Duodenal mucosa (tissue), 2 donors: ENCODE results near the gene STRADB.

Experiments
- H3K27ac ChIP-seq: one replicate; pipeline ENCODE4 v1.7.0; 2013; ENCODE audit warnings: low read depth, low read length
- H3K27me3 ChIP-seq, 2 donors: one replicate each; pipeline ENCODE4 v1.7.0; 2013; ENCODE audit warnings: low read length in 2 of 2, control low read depth in 1 of 2; ENCODE audit not compliant: insufficient read depth in 2 of 2, control insufficient read depth in 1 of 2
- H3K36me3 ChIP-seq, 2 donors: one replicate each; pipeline ENCODE4 v1.7.0; 2013; ENCODE audit warnings: low read length in 2 of 2, control low read depth in 1 of 2; ENCODE audit not compliant: insufficient read depth in 2 of 2, control insufficient read depth in 1 of 2
- H3K4me1 ChIP-seq, 2 donors: one replicate each; pipeline ENCODE4 v1.7.0; 2013; ENCODE audit warnings: low read length in 2 of 2, control low read depth in 1 of 2; ENCODE audit not compliant: insufficient read depth in 2 of 2, control insufficient read depth in 1 of 2
- H3K4me3 ChIP-seq, 2 donors: one replicate each; pipeline ENCODE4 v1.7.0; 2013; ENCODE audit warnings: low read length in 2 of 2, low read depth in 1 of 2
- H3K9ac ChIP-seq, 2 donors: one replicate each; pipeline ENCODE4 v1.7.0; 2013; ENCODE audit warnings: low read length in 2 of 2, low read depth in 1 of 2
- H3K9me3 ChIP-seq, 2 donors: one replicate each; pipeline ENCODE4 v1.7.0; 2013; ENCODE audit warnings: low read length in 2 of 2, control low read depth in 1 of 2; ENCODE audit not compliant: control insufficient read depth in 1 of 2

Gene STRADB

DNA sequence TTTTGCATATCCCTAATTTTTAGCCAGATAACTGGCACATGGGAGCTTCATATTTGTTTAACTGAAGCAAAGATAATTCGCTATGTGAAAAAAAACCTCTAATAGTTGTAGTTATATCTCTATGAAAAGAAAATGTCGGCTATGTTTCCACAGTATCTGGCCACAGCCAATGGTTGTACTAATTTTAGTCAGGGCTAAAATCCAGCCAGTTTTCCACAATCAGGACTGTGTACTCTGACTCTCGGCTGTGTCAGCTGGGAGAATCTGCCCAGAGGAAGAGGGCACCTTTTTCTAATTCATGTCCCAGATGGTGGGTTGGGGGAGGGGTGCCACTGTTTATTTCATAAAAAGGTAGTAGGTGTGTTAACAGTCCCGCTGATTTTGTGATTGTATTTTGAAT is 38.8 kb downstream of the STRADB start:
- Histone ChIP-seq H3K9ac (no peak overlapping the region), H3K4me3 (no peak overlapping the region), H3K27me3 (no peaks in the 10 kb centered on the region), H3K9me3 (no peaks in the 10 kb centered on the region), H3K4me1 (no peaks in the 10 kb centered on the region), H3K36me3 (no peaks in the 10 kb centered on the region), H3K27ac (no peak overlapping the region)

DNA sequence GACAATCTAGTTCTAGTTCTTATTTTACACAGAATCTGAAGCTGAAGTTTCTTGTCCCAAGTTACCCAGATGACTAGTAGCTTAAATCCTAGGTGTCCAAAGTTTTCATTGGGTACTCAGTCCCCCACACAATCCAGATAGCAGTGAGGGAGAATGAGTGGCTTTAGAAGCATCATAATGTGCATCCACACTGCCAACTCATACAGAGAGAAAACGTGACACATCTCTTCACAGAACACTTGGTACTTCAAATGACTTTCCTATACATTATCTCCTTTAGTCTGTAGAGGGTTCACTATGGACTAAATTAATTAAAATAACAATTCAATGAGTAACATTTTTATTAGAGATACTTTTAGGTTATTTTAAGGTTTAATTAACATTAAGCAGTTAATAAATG is 45.2 kb downstream of the STRADB start:
- Histone ChIP-seq H3K4me3 (no peak overlapping the region), H3K36me3 (no peaks in the 10 kb centered on the region), H3K4me1 (no peaks in the 10 kb centered on the region), H3K27me3 (no peaks in the 10 kb centered on the region), H3K27ac (no peak overlapping the region), H3K9me3 (no peaks in the 10 kb centered on the region), H3K9ac (no peak overlapping the region)

DNA sequence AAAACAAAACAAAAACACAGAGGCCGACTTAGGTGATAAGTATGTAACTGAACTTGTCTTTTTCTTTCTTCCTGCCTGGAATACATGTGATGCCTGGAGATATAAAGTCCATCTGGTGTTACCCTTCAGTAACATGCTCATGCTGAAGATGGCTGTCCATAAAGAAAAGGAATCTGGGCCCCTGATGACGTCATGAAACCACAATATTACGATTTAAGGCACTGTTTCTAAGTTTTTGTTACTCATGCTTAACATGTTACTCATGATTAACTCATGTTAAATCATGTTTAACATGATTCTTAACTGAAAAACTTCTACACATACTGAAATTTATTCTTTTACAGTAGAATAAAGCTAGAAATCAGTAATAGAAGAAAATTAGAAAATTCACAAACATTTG is 49.0 kb downstream of the STRADB start:
- Histone ChIP-seq H3K27me3 (no peaks in the 10 kb centered on the region), H3K36me3 (no peaks in the 10 kb centered on the region), H3K9me3 (peaks cover 5 to 10% of the 10 kb centered on the region in 2 donors), H3K4me1 (no peaks in the 10 kb centered on the region), H3K27ac (no peak overlapping the region), H3K4me3 (no peak overlapping the region), H3K9ac (no peak overlapping the region)

DNA sequence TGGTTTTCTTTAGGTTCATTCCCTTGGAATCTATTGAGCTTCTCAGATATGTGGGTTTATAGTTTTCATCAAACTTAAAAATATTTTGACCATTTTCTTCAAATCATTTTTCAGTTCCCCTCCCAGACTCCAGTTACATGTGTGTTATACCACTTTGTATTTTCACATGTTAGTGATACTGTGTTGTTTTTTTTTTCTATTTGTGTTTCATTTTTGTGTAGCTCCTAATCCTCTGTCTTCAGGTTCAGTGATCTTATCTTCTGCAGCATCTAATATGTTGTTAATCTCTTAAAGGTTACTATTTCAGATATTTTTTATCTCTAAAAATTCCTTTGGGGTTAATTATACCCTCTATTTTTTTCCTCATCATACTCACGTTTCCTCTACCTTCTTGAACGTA is 51.2 kb downstream of the STRADB start:
- Histone ChIP-seq H3K4me3 (no peak overlapping the region), H3K36me3 (no peaks in the 10 kb centered on the region), H3K27me3 (no peaks in the 10 kb centered on the region), H3K4me1 (no peaks in the 10 kb centered on the region), H3K27ac (no peak overlapping the region), H3K9me3 (peaks cover 5 to 10% of the 10 kb centered on the region in 2 donors), H3K9ac (no peak overlapping the region)

GRCh38 chr2:201507725-201508124 is 56.2 kb downstream of the STRADB start:
- no peak overlapping the region for H3K27ac ChIP-seq
- H3K9ac ChIP-seq, result no peak overlapping the region
- peaks cover 2 to 10% of the 10 kb centered on the region in 2 donors for H3K9me3 ChIP-seq
- H3K27me3 ChIP-seq, result no peaks in the 10 kb centered on the region
- no peaks in the 10 kb centered on the region for H3K36me3 ChIP-seq
- H3K4me3 ChIP-seq, result no peak overlapping the region
- H3K4me1 ChIP-seq, result no peaks in the 10 kb centered on the region

DNA sequence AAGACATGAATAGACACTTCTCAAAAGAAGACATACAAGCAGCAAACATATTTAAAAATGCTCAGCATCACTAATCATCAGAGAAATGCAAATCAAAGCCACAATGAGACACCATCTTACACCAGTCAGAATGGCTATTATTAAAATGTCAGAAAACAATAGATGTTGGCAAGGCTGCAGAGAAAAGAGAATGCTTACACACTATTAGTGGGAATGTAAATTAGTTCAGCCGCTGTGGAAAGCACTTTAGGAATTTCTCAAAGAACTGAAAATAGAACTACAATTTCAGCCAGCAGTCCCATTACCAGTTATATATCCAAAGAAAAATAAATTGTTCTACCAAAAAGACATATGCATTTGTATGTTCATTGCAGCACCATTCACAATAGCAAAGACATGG is 61.7 kb downstream of the STRADB start:
- Histone ChIP-seq H3K9me3 (no peaks in the 10 kb centered on the region), H3K4me1 (no peaks in the 10 kb centered on the region), H3K9ac (no peak overlapping the region), H3K36me3 (no peaks in the 10 kb centered on the region), H3K27me3 (no peaks in the 10 kb centered on the region), H3K27ac (no peak overlapping the region), H3K4me3 (no peak overlapping the region)

DNA sequence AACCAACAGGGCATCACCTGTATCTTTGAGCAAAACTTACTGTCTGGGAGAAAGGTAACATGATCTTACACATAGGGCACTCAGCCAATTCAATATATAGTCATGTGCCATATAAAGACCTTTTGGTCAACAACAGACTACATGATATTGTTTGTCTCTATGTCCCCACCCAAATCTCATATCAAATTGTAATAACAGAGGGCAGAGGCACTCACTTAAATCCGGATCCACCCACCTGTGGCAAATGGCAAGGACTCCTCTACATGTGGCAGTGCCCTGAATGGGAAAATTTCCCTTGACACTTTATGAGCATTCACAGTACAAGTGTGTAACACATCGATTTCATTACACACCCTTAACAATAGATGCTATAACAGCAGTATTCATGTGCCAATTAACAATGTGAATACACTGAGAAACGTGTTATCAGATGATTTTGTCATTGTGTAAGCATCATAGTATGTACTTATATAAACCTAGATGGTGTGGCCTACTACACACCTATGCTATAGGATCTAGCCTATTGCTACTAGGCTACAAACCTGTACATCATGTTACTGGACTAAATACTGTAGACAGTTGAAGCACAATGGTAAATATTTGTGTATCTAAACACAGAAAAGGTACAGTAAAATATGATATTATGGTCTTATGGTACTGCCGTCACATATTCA is 64.2 kb downstream of the STRADB start:
- no peaks in the 10 kb centered on the region for H3K9me3 ChIP-seq
- no peak overlapping the region for H3K27ac ChIP-seq
- no peaks in the 10 kb centered on the region for H3K27me3 ChIP-seq
- no peak overlapping the region for H3K4me3 ChIP-seq
- no peaks in the 10 kb centered on the region for H3K4me1 ChIP-seq
- no peak overlapping the region for H3K9ac ChIP-seq
- no peaks in the 10 kb centered on the region for H3K36me3 ChIP-seq

DNA sequence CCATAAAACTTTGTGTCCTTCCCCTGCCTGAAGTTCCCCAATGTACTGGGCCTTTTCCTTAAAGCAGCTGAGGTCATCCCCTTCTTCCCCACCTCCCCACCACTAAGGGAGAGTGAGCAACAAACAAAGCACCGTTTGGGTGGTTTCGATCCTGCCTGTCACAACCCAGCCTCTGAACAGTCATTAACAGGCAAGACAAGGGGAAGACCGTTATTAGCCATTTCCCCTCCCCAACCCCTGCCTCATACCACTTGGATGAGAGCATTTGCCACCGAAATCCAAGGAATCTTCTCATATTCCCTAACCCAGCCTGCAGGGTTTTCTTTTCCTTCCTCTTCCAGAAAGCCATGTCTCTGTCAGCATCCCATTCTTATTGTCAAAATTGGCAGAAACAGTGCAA is 65.6 kb downstream of the STRADB start:
- no peak overlapping the region for H3K9ac ChIP-seq
- H3K4me3 ChIP-seq, result no peak overlapping the region
- no peaks in the 10 kb centered on the region for H3K4me1 ChIP-seq

DNA sequence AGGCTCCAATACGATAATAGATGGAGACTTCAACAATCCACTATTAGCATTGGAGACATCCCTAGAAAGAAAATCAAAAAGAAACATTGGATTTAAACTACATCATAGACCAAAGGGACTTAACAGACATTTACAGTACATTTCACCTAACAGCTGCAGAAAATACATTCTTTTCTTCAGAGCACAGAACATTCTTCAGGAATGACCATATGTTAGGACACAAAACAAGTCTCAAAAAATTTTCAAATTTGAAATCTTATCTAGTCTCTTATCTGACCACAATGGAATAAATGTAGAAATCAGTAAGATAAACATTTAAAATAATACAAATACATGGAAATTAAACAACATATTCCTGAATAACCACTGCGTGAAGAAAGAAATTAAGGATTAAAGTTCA is 68.7 kb downstream of the STRADB start:
- H3K4me3 ChIP-seq, result no peak overlapping the region
- no peaks in the 10 kb centered on the region for H3K36me3 ChIP-seq
- H3K9me3 ChIP-seq, result peaks cover 0 to 8% of the 10 kb centered on the region in 2 donors

More for the DNA sequence above, 65.6 kb downstream of the STRADB start:
- Histone ChIP-seq H3K27ac (no peak overlapping the region), H3K27me3 (no peaks in the 10 kb centered on the region), H3K9me3 (no peaks in the 10 kb centered on the region), H3K36me3 (no peaks in the 10 kb centered on the region)

DNA sequence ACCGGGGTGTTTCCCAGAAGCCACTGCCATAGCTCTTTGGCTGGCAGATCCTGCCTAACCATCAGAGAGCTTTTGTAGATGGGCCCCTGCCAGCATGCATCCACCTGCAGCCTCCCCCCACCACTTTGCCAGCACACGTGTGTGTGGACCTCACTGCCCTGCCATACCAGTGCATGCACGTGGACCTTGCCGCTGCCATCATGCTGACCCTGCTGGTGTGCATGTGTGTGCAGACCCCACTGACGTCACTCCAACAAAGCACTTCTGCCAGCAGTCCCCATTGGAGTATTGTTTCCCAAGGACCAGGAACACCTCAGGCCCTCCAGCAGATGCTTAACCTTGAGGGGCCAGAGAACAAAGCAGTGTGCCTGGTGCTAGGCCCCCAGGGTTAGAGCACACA is 71.4 kb downstream of the STRADB start:
- Histone ChIP-seq H3K9me3 (peaks cover 0 to 8% of the 10 kb centered on the region in 2 donors), H3K4me1 (no peaks in the 10 kb centered on the region), H3K27ac (no peak overlapping the region), H3K27me3 (no peaks in the 10 kb centered on the region), H3K9ac (no peak overlapping the region), H3K4me3 (no peak overlapping the region), H3K36me3 (no peaks in the 10 kb centered on the region)

More for the DNA sequence above, 68.7 kb downstream of the STRADB start:
- Histone ChIP-seq H3K27me3 (no peaks in the 10 kb centered on the region), H3K4me1 (no peaks in the 10 kb centered on the region), H3K27ac (no peak overlapping the region), H3K9ac (no peak overlapping the region)

- Histone ChIP-seq H3K27ac (no peak overlapping the region), H3K36me3 (no peaks in the 10 kb centered on the region), H3K27me3 (no peaks in the 10 kb centered on the region), H3K9me3 (peaks cover 0 to 8% of the 10 kb centered on the region in 2 donors), H3K9ac (no peak overlapping the region), H3K4me1 (no peaks in the 10 kb centered on the region), H3K4me3 (no peak overlapping the region)
Measured at GRCh38 chr2:201523506-201523905, 72.0 kb downstream of the STRADB start.
